NCI-H2227 (cell line): ENCODE measurements around the gene C11orf68.
A peak's percentile ranks its signal among the peaks of the same experiment; 100 is the strongest.
"Not testable (repeated sequence)": the region's sequence is repeated elsewhere in the genome, so short reads cannot be mapped to it uniquely, and the experiment has no call there.

Experiments used
- DNase-seq: peaks from one replicate; lab custom pipeline; 2025; ENCODE audit not compliant: unreplicated experiment; lab: John Stamatoyannopoulos, UW

The C11orf68 gene

DNA sequence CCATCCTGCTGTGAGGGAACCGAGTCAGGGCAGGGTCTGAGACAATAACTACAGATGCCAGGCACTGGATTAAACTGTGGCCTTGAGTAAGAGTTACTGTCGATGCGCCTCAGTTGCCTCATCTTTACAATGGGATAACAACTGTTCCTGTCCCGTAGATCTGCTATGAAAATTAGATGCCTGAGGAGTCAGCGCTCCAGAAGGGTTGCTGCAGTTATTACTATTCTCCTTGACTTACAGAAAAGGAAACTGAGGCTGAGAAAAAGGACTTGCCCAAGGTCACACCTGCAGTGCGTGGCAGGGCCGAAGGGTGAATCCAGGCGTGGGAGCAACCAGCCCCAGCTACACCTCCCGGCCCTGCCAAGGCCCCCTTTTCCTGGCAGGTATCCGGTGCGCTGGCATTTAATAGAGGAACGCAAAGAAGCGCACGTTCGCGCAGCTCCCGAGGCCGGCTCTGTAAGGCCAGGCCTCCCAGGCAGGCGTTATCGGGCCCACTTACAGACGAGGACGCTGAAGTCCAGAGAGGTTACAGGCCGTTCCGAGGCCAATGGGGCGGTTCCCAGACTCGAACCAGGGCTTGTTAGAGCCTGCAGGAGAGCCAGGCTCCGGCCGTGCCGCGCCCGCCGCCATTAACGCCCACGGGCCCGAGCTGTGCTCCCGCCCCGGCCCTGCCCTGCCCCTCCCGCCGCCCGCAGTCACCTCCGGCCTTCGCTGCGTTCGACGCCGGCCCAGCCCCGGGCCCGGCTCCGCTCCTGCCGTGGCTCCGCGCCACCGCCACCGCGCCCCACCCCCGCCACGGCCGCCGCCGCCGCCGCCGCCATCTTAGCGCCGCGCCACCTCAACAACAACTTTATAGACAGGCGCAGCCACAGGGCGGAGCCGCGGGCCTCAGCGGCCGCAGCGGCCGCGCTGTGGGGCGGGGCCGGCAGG lies at the start of gene C11orf68:
TSS of gene C11orf68 (minus strand) at position 852 of the 930 bp plus-strand sequence. CDS start at position 821, 31 bp downstream.
- DNase-seq, result peak; percentile 57

DNA sequence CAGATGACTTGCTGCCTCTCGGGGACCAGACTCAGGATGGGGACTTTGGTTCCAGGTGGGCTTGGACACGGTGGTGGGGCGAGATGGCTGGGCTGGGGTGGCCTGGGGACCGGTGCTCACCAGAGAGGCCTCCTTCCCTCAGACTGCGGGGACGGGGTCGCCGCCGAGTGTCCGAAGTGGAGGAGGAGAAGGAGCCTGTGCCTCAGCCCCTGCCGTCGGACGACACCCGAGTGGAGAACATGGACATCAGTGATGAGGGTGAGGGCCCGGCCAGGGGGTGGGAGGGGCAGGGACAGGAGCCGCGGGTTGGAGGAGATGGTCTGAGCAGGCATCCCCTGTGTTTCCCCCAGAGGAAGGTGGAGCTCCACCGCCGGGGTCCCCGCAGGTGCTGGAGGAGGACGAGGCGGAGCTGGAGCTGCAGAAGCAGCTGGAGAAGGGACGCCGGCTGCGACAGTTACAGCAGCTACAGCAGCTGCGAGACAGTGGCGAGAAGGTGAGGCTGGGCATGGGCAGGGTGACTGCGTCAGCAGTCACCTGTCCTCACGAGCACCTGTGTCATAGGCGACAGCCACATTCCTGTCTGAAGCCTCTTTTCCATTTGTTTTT lies 48.6 kb upstream of the C11orf68 start:
- no peak for DNase-seq

DNA sequence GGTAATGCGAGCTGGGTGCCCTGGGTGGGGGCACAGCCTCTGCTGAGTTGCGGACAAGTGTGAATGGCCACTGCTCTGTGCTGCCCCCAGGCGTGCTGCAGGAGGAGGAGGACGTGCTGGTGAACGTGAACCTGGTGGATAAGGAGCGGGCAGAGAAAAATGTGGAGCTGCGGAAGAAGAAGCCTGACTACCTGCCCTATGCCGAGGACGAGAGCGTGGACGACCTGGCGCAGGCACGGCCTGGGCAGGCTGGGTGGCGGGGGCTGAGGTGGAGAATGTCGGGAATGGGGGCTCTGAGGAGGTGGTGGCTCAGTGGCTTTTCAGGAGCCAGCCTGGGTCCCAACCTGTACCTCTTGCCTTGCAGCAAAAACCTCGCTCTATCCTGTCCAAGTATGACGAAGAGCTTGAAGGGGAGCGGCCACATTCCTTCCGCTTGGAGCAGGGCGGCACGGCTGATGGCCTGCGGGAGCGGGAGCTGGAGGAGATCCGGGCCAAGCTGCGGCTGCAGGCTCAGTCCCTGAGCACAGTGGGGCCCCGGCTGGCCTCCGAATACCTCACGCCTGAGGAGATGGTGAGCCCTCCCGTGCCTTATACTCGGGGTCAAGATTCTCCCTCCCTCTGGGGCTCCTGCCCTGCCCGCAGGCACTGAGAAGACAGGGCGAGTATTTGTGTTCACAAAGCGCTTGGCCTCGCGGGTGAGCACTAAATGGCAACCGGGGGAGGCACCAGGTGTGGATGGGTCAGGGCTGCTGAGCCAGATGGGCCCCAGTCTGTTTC lies 47.3 kb upstream of the C11orf68 start:
- no peak for DNase-seq

DNA sequence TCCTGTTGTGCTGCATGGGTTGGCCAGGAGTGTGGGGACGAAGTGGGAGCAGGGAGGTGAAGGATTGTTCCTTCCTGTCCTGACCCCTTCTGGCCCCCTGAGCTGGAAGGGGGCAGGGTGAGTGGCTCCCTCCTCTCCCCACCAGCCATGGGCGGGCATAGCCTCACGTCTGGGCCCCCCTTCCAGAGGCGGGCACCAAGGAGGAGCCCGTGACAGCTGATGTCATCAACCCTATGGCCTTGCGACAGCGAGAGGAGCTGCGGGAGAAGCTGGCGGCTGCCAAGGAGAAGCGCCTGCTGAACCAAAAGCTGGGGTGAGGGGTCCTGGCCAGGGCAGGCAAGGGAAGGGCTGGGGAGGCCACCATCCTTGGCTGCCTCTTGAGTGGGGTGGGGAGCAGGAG lies 46.0 kb upstream of the C11orf68 start:
- DNase-seq, result no peak

DNA sequence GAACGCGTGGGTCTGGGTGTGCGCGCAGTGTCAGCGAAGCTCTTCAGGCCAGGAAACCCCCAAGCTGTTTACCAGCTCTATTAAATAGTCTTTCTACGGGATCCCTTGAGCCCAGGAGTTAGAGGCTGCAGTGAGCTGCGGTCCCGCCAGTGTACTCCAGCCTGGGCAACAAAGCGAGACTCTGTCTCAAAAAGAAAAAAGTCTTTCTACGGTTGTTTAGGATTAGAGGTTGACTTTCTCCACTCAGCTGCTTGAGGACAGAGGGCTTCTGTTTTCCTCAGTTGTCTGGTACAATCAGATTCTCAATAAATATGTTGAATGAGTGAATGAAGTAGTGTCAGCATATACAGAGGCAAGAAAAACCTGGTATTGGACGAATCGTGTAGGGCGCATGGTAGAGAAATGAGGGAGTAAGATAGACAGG lies 43.3 kb upstream of the C11orf68 start:
- no peak for DNase-seq

DNA sequence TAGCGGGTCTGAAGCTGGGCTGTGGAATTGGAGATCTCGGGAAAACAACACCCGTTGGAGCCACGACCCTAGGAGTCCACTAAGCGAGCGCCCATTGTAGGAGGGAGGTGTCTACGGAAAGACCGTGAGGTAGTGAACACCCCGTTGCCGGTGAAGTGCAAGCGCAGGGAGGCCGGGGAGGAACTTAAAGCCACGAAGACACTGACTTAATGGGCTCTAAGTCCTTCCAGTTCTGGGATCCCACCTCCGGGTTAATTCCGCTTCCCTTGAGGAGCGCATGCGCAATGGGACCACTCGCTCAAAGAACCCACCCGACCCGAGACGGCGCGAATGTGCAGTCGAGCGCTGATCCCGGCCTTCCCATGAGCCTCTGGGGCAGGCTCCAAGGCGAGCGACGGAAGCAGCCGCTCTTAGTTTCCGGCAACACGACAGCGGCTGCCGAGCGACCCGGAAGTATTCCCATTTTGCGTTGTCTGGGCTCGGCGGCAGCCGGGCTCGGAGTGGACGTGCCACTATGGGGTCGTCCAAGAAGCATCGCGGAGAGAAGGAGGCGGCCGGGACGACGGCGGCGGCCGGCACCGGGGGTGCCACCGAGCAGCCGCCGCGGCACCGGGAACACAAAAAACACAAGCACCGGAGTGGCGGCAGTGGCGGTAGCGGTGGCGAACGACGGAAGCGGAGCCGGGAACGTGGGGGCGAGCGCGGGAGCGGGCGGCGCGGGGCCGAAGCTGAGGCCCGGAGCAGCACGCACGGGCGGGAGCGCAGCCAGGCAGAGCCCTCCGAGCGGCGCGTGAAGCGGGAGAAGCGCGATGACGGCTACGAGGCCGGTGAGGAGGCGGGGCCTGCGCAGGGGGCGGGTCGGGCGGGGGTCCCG lies 42.6 kb upstream of the C11orf68 start, which contains the start of gene SART1:
TSS of gene SART1 (plus strand) at position 468 of the 874 bp plus-strand sequence. CDS start at position 515, 47 bp downstream.
- DNase-seq, result peak; percentile 99

DNA sequence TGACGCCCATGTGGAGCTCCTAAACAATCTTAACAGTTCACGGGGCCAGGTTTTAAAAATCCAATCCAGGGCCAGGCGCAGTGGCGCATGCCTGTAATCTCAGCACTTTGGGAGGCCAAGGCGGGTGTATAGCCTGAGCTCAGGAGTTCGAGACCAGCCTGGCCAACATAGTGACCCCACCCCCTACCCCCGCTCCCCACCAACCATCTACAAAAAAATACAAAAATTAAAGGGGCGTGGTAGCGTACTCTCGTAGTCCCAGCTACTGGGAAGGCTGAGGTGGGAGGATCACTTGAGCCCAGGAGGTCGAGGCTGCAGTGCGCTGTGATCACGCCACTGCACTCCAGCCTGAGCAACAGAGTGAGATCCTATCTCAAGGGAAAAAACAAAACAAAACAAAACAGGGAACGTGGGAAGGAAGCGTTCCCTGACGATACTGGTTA lies 42.0 kb upstream of the C11orf68 start:
- DNase-seq, result peak; percentile 58

DNA sequence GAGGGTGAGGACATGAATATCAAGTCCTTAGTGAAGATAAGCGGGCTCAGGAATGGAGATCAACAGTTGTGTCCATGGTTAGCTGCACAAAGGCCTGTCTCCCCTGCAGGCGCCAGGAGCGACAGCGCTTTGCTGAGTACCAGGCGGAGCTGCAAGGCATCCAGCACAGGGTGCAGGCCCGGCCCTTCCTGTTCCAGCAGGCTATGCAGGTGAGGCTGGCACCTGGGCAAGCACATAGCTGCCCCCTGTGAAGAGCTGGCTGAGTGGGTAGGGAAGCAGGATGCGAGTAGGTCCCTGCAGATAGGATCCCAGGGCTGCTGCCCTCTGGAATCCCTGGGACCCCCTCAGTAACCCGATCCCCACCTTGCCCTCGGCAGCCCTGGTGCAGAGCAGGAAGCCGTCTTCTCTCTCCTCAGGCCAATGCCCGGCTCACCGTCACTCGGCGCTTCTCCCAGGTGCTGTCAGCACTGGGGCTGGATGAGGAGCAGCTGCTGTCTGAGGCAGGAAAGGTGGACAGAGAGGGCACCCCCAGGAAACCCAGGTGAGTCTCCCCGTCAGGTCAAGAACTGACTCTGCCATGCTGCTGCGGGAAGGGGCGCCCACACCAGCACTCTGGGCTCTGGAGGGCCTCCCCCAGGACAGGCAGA lies 40.0 kb upstream of the C11orf68 start:
- DNase-seq, result no peak

DNA sequence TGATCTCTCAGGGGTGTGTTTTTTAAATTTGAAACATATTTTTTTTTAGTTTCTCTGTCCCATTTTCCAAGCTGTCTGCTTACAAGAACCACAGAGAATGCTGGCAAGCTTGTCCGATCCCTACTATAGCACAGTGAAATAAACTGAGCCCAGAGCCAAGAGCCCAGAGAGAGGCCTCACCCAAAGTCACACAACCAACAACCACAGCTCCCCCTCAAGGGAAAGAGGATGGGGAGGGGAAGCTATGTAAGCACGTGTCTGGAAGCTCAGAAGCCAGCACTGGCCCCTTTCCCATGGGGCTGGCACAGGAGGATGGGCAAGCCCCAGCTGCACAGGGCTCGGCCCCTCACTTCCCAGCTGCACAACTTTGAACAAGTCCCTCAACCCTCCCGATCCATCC lies 39.4 kb upstream of the C11orf68 start:
- no peak for DNase-seq

DNA sequence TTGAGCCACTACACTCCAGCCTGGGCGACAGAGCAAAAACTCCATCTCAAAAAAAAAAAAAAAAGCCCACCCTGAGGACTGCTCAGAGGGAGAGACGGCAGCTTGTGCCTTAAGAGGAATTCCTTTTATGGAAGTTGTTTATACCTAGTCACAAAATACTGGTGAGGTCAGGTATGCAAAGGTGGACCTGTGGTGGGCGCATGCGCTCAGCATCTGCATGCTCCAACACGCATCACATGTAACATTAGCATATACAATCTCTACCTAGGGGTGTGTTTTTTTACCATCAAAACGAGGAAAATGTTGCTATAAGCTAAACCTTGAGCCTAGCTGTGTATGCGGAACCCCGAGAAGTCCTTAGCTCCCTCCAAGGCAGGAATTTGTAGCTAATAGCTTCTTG lies 35.9 kb upstream of the C11orf68 start:
- DNase-seq, result no peak

DNA sequence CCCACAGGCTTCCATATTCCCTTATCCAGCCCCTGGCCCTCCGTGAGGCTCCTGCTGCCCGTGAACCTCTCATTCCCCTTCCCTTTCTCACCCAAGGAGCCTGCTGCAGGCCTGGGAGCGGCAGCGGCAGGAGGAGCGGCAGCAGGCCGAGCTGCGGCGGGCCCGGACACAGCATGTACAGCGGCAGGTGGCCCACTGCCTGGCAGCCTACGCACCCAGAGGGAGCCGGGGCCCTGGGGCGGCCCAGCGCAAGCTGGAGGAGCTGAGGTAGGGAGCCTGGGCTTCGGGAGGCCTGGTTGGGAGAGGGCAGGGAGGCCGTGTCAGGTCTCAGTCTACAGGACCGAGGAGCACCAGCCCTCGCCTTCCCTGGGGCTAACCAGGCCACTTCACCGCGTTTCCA lies 34.6 kb upstream of the C11orf68 start:
- no peak for DNase-seq

DNA sequence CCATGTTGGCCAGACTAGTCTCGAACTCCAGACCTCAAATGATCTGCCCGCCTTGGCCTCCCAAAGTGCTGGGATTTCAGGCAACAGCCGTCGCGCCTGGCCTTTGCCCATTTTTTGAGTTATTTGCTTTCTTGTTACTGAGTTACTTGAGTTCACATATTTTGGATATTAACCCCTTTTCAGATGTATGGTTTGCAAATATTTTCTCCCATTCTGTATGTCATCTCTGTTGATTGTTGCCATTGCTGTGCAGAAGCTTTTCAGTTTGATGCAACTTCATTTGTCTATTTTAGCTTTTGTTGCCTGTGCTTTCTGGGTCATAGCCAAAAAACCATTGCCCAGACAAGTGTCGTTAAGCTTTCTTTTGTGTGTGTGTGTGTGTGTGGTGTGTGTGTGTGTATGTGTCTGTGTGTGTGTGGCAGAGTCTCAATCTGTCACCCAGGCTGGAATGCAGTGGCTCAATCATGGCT lies 33.2 kb upstream of the C11orf68 start:
- DNase-seq, result no peak

DNA sequence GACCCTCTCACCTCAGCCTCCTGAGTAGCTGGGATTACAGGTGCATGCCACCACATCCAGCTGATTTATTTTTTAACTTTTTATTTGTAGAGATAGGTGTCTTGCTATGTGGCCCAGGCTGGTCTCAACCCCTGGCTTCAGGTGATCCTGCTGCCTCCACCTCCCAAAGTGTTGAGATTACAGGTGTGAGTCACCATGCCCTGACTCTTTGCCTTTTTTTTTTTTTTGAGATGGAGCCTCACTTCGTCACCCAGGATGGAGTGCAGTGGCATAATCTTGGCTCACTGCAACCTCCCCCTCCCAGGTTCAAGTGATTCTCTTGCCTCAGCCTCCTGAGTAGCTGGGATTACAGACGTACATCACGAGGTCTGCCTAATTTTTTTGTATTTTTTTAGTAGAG lies 32.8 kb upstream of the C11orf68 start:
- DNase-seq, result not testable (repeated sequence)

DNA sequence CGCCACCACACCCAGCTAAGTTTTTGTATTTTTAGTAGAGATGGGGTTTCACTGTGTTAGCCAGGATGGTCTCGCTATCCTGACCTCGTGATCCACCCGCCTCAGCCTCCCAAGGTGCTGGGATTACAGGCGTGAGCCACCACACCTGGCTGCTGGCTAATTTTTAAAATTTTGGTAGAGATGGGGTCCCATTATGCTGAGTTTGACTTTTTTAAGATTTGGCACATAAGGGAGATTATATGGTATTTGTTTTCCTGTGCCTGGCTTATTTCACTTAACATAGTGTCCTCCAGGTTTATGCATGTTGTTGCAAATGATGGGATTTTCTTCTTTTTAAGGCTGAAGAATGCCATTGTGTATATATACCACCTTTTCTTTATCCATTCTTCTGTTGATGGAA lies 31.8 kb upstream of the C11orf68 start:
- DNase-seq, result not testable (repeated sequence)

DNA sequence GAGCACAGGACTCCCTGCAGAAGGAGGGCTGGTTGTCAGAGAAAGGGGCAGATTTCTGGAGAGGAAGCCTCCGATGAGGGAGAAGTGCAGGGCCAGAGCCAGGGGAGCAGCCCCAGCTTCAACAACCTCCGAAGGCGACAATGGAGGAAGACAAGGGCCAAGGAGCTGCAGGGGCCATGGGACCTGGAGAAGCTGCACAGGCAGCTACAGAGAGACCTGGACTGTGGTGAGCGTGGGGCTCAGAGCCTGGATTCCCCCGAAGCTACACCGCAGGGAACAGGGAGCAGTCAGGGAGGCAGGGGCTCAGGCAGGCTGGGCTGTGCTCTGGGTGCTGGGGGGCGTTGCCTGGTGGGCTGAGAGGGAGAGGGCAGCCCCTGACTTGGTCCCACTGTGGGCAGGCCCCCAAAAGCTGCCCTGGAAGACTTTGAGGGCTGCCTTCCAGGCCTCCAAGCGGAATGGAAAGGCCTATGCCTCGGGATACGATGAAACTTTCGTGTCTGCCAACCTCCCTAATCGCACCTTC lies 28.8 kb upstream of the C11orf68 start:
- no peak for DNase-seq

DNA sequence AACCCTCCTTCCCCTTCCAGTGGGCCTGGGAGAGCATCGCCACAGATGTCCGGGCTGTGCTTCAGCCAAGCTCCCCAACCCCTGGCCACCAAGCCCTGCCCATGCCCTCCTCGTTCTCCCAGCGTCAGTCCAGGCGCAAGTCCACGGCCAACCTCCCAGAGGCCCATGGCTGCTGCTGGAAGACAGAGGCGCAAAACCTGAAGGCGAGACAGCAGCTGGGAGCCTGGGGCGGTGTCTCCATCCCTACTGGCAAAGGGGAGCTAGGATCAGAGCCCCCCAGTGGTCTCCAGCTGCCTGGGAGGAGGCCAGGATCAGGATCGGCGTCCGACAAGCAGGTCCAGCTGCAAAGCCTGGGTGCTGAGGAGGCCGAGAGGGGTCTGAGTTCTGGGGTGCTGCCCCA lies 28.3 kb upstream of the C11orf68 start:
- DNase-seq, result no peak

DNA sequence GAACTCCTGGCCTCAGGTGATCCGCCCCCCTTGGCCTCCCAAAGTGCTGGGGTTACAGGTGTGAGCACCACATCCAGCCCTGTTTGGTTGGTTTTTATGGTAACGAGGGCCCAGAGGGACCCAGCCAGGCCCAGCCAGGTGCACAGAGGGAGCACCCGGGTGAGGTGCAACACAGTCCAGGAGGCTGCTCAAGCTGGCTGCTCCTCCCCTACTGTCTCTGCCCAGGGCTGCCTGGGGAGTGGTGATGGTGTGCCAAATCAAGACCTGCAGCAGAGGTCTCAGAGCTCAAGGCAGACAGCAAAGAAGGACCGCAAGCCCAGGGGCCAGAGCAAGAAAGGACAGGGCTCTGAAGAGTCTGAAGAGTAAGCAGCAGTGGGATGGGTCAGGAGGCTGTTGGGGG lies 27.8 kb upstream of the C11orf68 start:
- no peak for DNase-seq

DNA sequence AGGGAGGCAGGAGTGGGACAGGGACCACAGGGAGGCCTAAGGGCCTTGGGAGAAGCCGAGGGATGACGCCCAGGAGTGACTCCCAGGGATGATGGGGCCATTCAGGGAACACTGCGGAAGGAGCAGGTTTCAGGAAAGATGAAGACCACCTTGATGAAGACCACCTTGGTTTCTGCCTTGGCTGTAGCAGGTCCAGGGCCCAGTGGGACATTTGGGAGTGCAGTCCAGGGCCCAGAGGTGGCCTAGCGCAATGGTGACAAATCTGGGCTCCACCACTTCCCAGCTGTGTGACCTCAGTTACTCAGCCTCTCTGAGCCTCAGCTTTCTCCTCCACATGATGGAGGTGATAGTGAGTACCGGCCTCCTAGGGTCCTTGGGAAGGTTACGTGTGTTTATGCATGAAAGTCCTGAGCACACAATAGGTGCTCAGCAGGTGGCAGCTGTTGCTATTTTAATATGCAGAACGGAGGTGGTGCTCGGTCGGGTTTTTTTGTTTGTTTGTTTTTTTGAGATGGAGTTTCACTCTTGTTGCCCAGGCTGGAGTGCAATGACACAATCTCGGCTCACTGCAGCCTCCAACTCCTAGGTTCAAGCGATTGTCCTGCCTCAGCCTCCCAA lies 27.2 kb upstream of the C11orf68 start:
- no peak for DNase-seq

DNA sequence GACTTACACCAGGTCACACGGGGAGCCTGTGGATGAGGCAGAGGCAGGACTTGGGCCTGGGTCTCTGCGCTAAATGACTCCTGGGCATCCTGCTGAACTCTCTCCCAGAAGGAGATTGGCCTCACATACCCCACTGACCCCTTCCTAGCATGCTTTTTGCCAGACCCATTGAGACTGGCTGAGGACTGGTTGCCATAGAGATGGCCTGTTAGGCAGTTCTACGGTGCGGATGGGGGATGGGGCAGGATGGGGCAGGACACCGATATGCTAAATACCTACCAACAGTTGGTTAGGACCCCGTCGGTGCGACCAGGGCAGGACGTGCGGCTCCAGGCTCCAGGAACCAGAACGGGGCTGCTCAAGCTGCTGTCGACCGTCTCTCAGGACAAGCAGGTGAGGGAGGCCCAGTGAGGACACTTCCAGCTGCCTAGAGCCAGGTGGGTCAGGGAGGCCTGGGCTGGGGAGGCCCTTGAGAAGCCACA lies 26.6 kb upstream of the C11orf68 start, which contains the start of gene TSGA10IP:
TSS of gene TSGA10IP (plus strand) at position 51 of the 482 bp plus-strand sequence. CDS start at position 247, 196 bp downstream.
- DNase-seq, result no peak
